Measurements from ENCODE around the gene TUBGCP3.

TUBGCP3 gene

DNA sequence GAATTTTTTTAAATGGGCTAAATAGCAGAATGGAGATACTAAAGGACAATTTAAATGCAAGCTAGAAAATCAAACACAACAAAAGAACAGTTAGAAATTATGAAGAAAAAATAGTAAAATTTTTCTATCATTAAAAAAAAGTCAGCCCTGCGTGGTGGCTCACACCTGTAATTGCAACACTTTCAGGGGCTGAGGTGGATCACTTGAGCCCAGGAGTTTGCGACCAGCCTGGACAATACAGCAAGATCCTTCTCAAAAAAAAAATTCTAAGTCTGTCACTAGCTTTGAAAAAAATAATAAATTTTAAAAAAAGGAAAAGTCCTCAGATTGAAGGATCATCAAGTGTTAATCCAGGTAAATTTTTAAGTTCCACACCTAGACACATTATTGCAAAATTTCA, 7.7 kb downstream of the TUBGCP3 start:
- TF ChIP-seq, protein P1, sequence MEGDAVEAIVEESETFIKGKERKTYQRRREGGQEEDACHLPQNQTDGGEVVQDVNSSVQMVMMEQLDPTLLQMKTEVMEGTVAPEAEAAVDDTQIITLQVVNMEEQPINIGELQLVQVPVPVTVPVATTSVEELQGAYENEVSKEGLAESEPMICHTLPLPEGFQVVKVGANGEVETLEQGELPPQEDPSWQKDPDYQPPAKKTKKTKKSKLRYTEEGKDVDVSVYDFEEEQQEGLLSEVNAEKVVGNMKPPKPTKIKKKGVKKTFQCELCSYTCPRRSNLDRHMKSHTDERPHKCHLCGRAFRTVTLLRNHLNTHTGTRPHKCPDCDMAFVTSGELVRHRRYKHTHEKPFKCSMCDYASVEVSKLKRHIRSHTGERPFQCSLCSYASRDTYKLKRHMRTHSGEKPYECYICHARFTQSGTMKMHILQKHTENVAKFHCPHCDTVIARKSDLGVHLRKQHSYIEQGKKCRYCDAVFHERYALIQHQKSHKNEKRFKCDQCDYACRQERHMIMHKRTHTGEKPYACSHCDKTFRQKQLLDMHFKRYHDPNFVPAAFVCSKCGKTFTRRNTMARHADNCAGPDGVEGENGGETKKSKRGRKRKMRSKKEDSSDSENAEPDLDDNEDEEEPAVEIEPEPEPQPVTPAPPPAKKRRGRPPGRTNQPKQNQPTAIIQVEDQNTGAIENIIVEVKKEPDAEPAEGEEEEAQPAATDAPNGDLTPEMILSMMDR (IDR thresholded peaks at IDR 0.05; ENCODE audit: low read depth, low read length) = no peak
- DNase-seq (ENCODE audit: low read depth in 2 of 2) = no peak
- no peak overlapping the region for H3K4me3 ChIP-seq (replicated peaks in 1 of 2; ENCODE audit: low read depth in 2 of 2, low read length in 2 of 2)

GRCh38 chr13:112579310-112579843, 8.6 kb downstream of the TUBGCP3 start:
- TF ChIP-seq, protein P1 (IDR thresholded peaks at IDR 0.05; ENCODE audit: low read depth, low read length) = no peak
- no peak for DNase-seq (ENCODE audit: low read depth in 2 of 2)
- H3K4me3 ChIP-seq (replicated peaks in 1 of 2; ENCODE audit: low read depth in 2 of 2, low read length in 2 of 2) = no peak overlapping the region

DNA sequence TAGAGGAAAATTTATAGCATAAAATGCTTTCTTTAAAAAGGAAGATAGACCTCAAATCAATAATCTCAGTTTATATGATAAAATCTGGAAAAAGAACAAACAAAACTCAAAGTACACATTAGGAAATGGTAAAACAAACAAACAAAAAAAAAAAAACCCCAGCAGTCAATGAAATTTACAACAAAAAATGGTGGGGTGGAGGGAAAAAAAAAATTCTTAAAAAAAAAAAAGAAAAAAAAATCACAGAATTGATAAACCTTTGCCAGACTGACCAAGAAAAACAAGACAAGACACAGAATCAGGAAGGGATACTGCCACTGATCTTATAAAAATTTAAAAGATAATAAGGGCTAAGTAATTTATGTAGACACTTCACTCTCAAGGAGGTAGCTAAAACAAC, 11.2 kb downstream of the TUBGCP3 start:
- no peak for DNase-seq (ENCODE audit: low read depth in 2 of 2)
- TF ChIP-seq, protein P1 (IDR thresholded peaks at IDR 0.05; ENCODE audit: low read depth, low read length) = no peak
- H3K4me3 ChIP-seq (replicated peaks in 1 of 2; ENCODE audit: low read depth in 2 of 2, low read length in 2 of 2) = no peak overlapping the region

DNA sequence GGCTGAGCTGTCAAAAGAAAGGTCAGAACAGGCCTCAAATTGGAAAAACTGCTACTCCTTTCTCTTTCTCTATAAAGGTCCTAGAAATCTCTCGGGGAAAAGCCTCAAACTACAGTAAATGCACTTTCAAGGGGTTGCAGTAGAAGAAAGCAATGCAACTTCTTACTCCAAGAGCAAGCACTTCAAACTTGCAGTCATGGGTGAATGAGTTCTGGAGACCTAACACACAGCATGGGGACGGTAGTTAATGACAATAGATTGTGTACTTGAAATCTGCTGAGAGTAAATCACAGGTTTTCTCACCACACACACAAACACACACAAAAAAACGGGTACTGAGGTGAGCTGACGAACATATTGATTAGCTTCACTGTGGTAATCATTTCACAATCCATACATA, 11.8 kb downstream of the TUBGCP3 start:
- no peak for DNase-seq (ENCODE audit: low read depth in 2 of 2)
- H3K4me3 ChIP-seq (replicated peaks in 1 of 2; ENCODE audit: low read depth in 2 of 2, low read length in 2 of 2) = no peak overlapping the region
- TF ChIP-seq, protein P1 (IDR thresholded peaks at IDR 0.05; ENCODE audit: low read depth, low read length) = no peak

DNA sequence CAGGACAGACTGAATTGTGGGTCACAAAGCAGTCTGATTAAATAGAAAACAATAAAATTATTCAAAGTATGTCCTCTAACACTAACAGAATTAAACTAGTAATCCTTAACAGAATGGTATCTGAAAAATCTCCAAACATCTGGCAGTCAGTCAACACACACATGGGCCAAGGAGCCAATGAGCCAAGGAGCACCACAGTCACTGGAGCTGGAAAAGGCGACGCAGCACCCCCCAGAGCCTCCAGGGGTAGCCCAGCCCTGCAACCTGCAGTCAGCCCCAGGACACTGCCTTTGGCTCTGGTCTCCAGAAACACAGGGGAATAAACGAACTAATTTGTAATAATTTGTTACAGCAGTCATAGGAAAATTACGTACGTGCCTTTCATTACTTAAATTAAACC, 12.3 kb downstream of the TUBGCP3 start:
- DNase-seq (ENCODE audit: low read depth in 2 of 2) = no peak
- H3K4me3 ChIP-seq (replicated peaks in 1 of 2; ENCODE audit: low read depth in 2 of 2, low read length in 2 of 2) = no peak overlapping the region

DNA sequence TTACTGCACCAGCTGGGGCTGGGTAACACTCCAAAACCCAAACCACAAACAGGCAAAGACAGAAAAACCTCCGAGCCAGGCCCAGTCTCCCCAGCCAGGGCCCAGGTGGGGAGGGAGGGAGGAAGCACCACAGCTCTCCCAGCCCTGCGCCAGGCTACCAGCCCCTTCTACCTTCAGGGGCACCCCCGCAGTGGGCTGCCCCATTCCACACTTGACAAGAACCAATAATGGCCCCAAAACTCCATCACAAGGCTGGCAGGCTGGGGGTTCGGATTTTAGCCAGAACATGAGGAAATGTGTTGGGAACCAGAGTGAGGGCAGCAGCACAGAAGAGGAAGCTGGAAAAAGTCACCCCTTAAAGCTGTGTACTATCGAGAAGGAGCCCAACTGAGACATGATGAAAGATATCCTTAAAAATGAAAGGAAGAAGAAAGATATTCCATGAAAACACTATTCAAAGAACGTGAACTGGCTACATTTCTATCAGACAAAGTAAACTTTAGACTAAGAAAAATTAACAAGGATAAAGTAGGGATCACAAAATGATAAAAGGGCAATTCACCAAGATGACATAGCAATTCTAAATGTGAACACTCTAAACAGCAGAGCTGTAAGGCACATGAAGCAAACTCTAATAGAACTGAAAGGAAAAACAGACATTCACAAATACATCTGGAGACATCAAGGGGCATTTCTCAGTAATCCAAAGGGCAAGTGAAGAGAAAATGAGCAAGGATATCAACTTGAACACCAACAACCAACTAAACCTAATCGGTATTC, 12.9 kb downstream of the TUBGCP3 start:
- no peak for DNase-seq (ENCODE audit: low read depth in 2 of 2)
- TF ChIP-seq, protein P1 (IDR thresholded peaks at IDR 0.05; ENCODE audit: low read depth, low read length) = no peak
- H3K4me3 ChIP-seq (replicated peaks in 1 of 2; ENCODE audit: low read depth in 2 of 2, low read length in 2 of 2) = no peak overlapping the region

More for the DNA sequence above, 12.3 kb downstream of the TUBGCP3 start:
- TF ChIP-seq, protein P1 (IDR thresholded peaks at IDR 0.05; ENCODE audit: low read depth, low read length) = no peak

Data from cardiac fibroblast (primary cell).